PC-3 (cell line): ENCODE measurements around the gene METTL26.

Experiments
- EZH2phosphoT487 ChIP-seq: fragments of 300-600 bp; sonication (generic); IDR thresholded peaks from 2 replicates; pipeline ENCODE4 v1.6.1; 2018; ENCODE audit warnings: mild to moderate bottlenecking, antibody characterized with exemption, low read length, borderline replicate concordance
- TF ChIP-seq, protein P1 (sequence below): fragments of 300-600 bp; sonication (generic); conservative IDR thresholded peaks from 2 replicates; pipeline ENCODE4 v1.5.1; 2017; ENCODE audit warnings: antibody characterized with exemption, low read depth, mild to moderate bottlenecking, low read length

DNA sequence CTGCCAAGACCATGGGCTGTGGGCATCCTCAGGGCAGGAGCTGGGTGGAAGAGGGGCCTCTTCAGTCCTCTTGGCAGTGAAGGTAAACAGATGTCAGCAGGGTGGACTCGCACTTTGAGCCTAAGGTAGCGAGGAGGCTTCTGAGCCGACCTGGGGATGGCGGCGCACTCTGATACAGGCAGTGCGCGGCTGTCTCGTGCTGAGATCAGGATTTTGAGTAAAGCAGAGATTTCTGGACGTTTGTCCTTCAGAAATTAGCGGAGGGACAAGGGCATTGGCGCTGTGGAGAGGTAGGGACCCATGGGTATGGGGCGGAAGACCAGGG lies 39.4 kb downstream of the METTL26 start:
- TF ChIP-seq, protein P1, sequence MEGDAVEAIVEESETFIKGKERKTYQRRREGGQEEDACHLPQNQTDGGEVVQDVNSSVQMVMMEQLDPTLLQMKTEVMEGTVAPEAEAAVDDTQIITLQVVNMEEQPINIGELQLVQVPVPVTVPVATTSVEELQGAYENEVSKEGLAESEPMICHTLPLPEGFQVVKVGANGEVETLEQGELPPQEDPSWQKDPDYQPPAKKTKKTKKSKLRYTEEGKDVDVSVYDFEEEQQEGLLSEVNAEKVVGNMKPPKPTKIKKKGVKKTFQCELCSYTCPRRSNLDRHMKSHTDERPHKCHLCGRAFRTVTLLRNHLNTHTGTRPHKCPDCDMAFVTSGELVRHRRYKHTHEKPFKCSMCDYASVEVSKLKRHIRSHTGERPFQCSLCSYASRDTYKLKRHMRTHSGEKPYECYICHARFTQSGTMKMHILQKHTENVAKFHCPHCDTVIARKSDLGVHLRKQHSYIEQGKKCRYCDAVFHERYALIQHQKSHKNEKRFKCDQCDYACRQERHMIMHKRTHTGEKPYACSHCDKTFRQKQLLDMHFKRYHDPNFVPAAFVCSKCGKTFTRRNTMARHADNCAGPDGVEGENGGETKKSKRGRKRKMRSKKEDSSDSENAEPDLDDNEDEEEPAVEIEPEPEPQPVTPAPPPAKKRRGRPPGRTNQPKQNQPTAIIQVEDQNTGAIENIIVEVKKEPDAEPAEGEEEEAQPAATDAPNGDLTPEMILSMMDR = no peak
- no peak for TF ChIP-seq EZH2phosphoT487
